ENCODE results near the gene P4HA1.
"Not testable (repeated sequence)": the region's sequence is repeated elsewhere in the genome, so short reads cannot be mapped to it uniquely, and the experiment has no call there.

Gene P4HA1

GRCh38 chr10:73042130-73042529, 54.5 kb downstream of the P4HA1 start:
- DNase-seq (ENCODE audit: low spot score): no peak

- peak; percentile 83 for DNase-seq (ENCODE audit: low spot score)
These were observed 57.0 kb downstream of the P4HA1 start for GRCh38 chr10:73039635-73040034.

DNA sequence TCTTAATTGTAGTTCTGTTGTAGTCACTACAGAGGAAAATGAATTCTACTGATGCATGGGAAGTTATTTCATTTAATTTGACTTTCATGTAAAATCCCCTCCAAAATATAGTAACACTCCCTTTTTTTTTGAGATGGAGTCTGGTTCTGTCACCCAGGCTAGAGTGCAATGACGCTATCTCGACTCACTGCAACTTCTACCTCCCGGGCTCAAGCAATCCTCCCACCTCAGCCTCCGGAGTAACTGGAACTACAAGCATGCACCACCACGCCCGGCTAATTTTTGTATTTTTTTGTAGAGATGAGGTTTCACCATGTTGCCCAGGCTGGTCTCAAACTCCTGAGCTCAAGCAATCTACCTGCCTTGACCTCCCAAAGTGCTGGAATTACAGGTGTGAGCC, 60.4 kb downstream of the P4HA1 start:
- DNase-seq (ENCODE audit: low spot score): not testable (repeated sequence)

GRCh38 chr10:73032536-73032935, 64.1 kb downstream of the P4HA1 start:
- DNase-seq (ENCODE audit: low spot score): no peak

- not testable (repeated sequence) for DNase-seq (ENCODE audit: low spot score)
These were observed 70.0 kb downstream of the P4HA1 start for GRCh38 chr10:73026623-73027022.

GRCh38 chr10:73023455-73024070, 73.1 kb downstream of the P4HA1 start:
- DNase-seq (ENCODE audit: low spot score): not testable (repeated sequence)

DNA sequence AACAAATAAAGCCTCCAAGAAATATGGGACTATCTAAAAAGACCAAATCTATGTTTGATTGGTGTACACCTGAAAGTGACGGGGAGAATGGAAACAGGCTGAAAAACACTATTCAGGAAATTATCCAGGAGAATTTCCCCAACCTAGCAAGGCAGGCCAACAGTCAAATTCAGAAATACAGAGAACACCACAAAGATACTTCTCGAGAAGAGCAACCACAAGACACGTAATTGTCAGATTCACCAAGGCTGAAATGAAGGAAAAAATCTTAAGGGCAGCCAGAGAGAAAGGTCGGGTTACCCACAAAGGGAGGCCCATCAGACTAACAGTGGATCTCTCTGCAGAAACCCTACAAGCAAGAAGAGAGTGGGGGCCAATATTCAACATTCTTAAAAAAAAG, 73.7 kb downstream of the P4HA1 start:
- DNase-seq (ENCODE audit: low spot score): not testable (repeated sequence)

DNA sequence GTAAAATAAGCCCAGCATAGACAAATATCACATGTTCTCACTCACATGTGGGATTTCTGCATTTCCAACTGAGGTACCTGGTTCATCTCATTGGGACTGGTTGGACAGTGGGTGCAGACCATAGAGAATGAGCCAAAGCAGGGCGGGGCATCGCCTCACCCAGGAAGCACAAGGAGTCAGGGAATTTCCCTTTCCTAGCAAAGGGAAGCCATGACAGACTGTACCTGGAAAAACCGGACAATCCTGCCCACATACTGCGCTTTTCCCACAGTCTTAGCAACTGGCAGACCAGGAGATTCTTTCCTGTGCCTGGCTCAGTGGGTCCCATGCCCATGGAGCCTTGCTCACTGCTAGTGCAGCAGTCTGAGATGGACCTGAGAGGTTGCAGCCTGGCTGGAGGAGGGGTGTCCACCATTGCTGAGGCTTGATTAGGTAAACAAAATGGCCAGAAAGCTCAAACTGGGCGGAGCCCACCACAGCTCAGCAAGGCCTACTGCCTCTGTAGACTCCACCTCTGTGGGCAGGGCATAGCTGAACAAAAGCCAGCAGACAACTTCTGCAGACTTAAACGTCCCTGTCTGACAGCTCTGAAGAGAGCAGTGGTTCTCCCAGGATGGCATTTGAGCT, 75.0 kb downstream of the P4HA1 start:
- DNase-seq (ENCODE audit: low spot score): not testable (repeated sequence)

GRCh38 chr10:73021050-73021449, 75.6 kb downstream of the P4HA1 start:
- no peak for DNase-seq (ENCODE audit: low spot score)

DNA sequence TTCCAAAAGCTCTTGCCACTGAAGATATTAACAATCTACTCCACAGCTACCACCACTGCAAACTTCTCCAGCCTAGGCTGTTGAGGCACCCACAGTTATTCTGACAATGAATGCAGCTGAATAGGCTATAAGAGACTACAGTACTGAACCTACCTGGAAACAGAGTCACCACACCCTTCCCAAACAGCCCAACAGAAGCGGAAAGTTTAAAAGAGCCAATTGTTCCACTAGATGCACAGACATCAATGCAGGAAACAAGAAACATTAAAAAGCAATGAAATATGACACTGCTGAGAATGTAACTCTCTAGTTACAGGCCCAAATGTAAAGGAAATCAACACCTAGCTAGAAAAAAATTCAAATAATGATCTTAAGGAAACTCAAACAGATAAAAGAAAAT, 77.6 kb downstream of the P4HA1 start:
- DNase-seq (ENCODE audit: low spot score): no peak

- no peak for DNase-seq (ENCODE audit: low spot score)
These were observed 78.0 kb downstream of the P4HA1 start for GRCh38 chr10:73018632-73019031.

DNA sequence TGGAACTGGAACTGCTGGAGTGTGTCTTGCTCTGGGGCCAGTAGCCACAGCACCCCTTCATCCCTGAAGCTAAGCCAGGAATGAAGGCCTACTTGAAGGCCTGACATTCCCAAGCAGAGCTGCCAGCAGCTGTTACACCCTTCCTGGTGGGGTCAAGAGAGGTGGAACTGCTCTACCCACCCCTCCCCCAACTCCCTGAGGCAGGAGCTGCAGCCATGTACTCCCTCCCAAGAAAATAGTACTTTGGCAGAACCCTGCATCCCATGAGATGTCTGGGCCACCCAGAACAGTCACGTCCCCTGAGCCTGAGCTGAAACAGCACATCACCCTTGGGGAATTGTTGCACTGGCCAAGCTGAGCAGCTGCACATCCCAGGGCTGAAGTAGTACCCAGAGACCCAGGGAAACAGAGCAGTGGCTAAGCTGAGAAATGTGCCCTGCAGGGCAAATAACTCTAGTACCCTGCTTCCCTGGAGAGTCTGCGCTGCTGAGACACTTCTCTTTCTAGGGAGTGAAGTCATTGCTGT, 78.6 kb downstream of the P4HA1 start:
- DNase-seq (ENCODE audit: low spot score): no peak

- no peak for DNase-seq (ENCODE audit: low spot score)
These were observed 80.9 kb downstream of the P4HA1 start for GRCh38 chr10:73015779-73016178.

DNA sequence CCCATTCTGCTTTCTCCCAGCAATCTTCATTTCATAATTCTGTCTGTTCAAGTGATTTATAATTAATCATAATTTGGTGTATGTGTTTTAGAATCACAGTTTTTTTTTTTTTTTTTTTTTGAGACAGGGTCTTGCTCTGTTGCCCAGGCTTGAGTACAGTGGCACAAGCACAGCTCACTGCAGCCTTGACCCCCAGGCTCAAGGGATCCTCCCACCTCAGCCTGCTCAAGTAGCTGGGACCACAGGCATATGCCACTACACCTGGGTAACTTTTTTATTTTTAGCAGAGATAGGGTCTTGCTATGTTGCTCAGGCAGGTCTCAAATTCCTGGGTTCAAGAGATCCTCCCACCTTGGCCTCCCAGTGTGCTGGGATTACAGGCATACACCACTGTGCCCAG, 92.8 kb downstream of the P4HA1 start:
- DNase-seq (ENCODE audit: low spot score): no peak

DNA sequence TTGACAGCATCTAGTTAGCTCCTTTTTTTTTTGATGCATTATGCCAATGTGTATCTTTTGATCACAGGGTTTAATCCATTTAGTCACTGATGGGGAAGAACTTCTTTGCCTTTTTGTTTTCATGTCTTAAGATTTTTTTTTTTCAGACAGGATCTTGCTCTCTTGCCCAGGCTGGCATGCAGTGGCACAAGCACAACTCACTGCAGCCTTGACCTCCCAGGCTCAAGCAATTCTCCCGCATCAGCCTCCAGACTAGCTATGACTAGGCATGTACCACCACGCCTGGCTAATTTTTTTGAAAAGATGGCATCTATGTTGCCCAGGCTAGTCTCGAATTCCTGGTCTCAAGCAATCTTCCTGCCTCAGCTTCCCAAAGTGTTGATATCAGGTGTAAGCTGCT, 95.7 kb downstream of the P4HA1 start:
- no peak for DNase-seq (ENCODE audit: low spot score)

DNA sequence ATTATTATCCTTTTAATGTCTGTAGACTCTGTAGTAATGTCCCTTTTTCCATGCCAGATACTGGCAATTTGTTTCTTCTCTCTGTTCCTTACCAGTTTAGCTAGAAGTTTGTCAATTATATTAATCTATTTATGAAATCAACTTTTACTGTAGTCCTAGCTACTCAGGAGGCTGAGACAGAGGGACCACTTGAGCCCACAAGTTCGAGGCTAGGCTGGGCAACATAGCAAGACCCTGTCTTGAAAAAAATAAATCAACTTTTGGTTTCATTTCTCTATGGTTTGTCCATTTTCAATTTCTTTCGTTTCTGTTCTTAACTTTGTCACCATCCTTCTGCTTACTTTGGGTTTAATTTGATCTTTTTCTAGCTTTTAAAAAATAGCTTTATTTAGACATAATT, 99.6 kb downstream of the P4HA1 start:
- DNase-seq (ENCODE audit: low spot score): no peak

DNA sequence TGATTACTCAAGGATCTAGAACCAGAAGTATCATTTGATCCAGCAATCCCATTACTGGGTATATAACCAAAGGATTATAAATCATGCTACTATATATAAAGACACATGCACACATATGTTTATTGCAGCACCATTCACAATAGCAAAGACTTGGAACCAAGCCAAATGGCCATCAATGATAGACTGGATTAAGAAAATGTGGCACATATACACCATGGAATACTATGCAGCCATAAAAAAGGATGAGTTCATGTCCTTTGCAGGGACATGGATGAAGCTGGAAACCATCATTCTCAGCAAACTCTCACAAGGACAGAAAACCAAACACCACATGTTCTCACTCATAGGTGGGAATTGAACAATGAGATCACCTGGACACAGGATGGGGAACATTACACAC, 101.2 kb downstream of the P4HA1 start:
- DNase-seq (ENCODE audit: low spot score): not testable (repeated sequence)

- not testable (repeated sequence) for DNase-seq (ENCODE audit: low spot score)
These were observed 106.9 kb downstream of the P4HA1 start for GRCh38 chr10:72989771-72990170.

DNA sequence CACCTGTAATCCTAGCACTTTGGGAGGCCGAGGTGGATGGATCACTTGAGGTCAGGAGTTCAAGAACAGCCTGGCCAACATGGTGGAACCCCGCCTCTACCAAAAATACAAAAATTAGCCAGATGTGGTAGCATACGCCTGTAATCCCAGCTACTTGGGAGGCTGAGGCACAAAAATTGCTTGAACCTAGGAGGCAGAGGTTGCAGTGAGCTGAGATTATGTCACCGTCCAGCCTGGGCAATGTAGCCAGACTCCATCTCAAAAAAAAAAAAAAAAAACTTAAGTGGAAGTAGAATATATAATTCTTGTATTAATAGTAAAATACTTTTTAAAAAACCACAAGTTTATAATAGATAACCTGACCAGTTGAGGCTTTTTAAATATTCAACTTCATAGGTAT, 112.0 kb downstream of the P4HA1 start:
- not testable (repeated sequence) for DNase-seq (ENCODE audit: low spot score)

DNA sequence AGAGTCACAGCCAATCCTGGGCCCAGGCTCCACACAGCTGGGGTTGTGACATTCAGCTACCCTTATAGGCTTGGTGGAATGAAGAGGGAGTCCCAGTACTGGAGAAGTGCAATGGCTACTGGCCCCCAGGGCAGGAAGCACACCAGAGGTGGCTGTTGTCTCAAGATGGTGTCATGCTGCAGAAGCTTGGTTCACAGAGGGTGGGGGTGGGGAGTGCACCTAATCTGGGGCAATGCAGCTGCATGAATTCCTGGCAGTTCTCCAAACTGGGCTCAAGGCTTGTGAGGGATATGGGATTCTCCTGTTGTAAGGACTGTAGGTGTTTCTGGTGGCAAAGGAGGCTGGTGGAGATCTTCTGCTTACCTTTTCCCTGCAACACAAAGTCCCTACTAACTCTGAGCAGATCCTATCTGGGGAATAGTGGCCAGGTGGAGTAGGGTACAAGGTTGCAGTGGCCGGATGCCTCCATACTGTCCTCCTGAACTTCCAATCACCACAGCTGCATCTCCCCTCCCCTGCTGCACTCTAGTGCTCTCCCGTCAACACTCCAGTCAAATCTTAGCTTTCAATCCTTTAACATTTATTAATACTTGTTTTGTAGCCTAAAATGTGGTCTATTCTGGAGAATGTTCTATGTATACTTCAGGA, 114.7 kb downstream of the P4HA1 start:
- DNase-seq (ENCODE audit: low spot score): no peak

GRCh38 chr10:72981028-72981881, 115.4 kb downstream of the P4HA1 start:
- DNase-seq (ENCODE audit: low spot score): no peak

GRCh38 chr10:72980348-72980747, 116.3 kb downstream of the P4HA1 start:
- no peak for DNase-seq (ENCODE audit: low spot score)

All from AG08395 (cell line).